Ovary (tissue), 3 donors: ENCODE measurements around the gene OR51G2.

ENCODE experiments used
- CTCF ChIP-seq, 3 donors: fragments of 450-650 bp in 2 of 3; fragments of 200-600 bp in 1 of 3; IDR thresholded peaks; one replicate each; pipeline versions ENCODE4 v1.5.1 to v1.8.0; 2016 to 2022; ENCODE audit warnings: antibody characterized with exemption in 3 of 3, mild to moderate bottlenecking in 1 of 3
- POLR2A ChIP-seq: fragments of 450-650 bp; IDR thresholded peaks from one replicate; pipeline ENCODE4 v1.6.1; 2017; ENCODE audit warnings: antibody characterized with exemption, mild to moderate bottlenecking, moderate library complexity
- donor health status: DM: no; HTN: no; CAD: no.

- TF ChIP-seq CTCF (IDR thresholded peaks at IDR 0.05) (no peak), POLR2A (no peak)
Observed at GRCh38 chr11:4932751-4933150, 13.6 kb upstream of the OR51G2 start.
